Adipocyte (in vitro differentiated cells): ENCODE measurements around the gene NMS.
A peak's percentile ranks its signal among the peaks of the same experiment; 100 is the strongest.
"Not testable (repeated sequence)": the region's sequence is repeated elsewhere in the genome, so short reads cannot be mapped to it uniquely, and the experiment has no call there.

Experiments
- DNase-seq: peaks from one replicate; pipeline ENCODE4 v3.0.0-alpha.2; 2015; ENCODE audit warnings: low read depth
- H3K27me3 ChIP-seq: replicated peaks from 2 replicates; pipeline ENCODE4 v1.7.0; 2013; ENCODE audit warnings: mild to moderate bottlenecking, low read length, moderate library complexity; ENCODE audit not compliant: control insufficient read depth, insufficient read depth
- H3K36me3 ChIP-seq: 2 replicates; pipeline ENCODE4 v1.7.0; 2013; ENCODE audit warnings: low read length, mild to moderate bottlenecking, moderate library complexity; ENCODE audit not compliant: control insufficient read depth, insufficient read depth, severe bottlenecking
- H3K4me1 ChIP-seq: 2 replicates; pipeline ENCODE4 v1.7.0; 2013; ENCODE audit warnings: mild to moderate bottlenecking, low read length, moderate library complexity; ENCODE audit not compliant: control insufficient read depth, insufficient read depth
- H3K4me3 ChIP-seq: 2 replicates; pipeline ENCODE4 v1.7.0; 2013; ENCODE audit warnings: mild to moderate bottlenecking, low read length, moderate library complexity
- H3K9ac ChIP-seq: 2 replicates; pipeline ENCODE4 v1.7.0; 2013; ENCODE audit warnings: mild to moderate bottlenecking, low read length, moderate library complexity
- H3K9me3 ChIP-seq: 2 replicates; pipeline ENCODE4 v1.7.0; 2013; ENCODE audit warnings: mild to moderate bottlenecking, low read length, moderate library complexity; ENCODE audit not compliant: control insufficient read depth

NMS gene

DNA sequence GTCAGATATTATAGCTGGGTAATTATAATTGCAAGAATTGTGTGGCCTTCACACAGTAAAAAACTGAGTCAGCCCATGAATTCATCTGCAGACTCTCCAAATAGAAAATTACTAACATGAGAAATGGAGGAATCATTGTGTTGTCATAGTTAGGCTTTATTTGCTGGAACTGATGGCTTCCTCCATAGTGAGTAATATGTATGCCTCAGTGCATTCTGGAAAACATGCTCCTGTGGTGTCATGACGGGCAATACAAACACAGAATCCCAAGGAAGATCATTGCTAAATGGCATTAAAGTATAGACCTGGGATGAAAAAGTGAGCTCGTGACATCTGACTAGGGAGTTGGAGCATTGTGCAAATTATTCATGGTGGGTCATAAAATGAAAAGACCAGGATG, 23.6 kb upstream of the NMS start:
- no peaks in the 10 kb centered on the region for H3K27me3 ChIP-seq
- H3K9me3 ChIP-seq = peaks cover 2% of the 10 kb centered on the region
- H3K4me3 ChIP-seq = no peak overlapping the region
- no peaks in the 10 kb centered on the region for H3K36me3 ChIP-seq
- no peak for DNase-seq
- H3K9ac ChIP-seq = no peak overlapping the region
- no peaks in the 10 kb centered on the region for H3K4me1 ChIP-seq

DNA sequence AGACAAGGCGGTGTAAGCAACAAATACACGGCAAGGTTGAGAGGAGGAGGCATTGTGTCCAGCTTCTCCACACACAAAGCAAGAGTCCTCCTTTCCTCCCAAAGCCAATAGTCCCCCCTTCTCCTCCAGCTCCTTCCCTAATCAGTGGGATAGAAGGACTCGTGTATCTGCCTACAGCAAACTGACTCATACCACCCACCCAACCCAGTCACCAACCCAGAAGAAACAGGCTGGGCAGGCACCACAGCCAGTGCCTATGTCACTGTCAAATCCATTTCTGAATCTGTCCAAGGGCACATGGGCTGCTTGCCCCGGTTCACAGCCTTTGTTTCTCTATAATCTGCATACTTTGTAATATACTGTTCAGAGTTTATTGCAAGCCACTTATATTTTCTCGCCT, 19.2 kb upstream of the NMS start:
- H3K36me3 ChIP-seq = no peaks in the 10 kb centered on the region
- H3K27me3 ChIP-seq = no peaks in the 10 kb centered on the region
- no peak overlapping the region for H3K4me3 ChIP-seq
- no peak overlapping the region for H3K9ac ChIP-seq
- DNase-seq = no peak
- H3K4me1 ChIP-seq = no peaks in the 10 kb centered on the region
- no peaks in the 10 kb centered on the region for H3K9me3 ChIP-seq

DNA sequence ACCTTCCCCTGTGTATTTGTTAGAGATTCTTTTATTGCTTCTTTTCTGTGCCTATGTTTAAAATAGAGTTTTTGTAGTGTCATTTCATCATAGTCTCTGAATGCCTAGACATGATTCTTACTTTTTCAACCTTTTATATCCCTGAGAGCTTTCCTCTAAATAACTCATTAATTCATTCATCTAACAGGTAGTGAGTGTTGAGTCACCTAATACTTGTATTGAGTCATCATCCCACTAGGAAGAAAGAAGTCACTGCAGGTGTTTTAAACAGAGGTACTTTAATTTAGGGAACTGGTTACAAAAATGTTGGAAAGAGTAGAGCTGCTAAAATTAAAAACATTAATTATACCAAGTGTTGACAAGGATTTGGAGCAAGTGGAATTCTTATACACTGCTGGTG, 18.5 kb upstream of the NMS start:
- H3K27me3 ChIP-seq = no peaks in the 10 kb centered on the region
- no peaks in the 10 kb centered on the region for H3K36me3 ChIP-seq
- H3K9me3 ChIP-seq = peaks cover 3% of the 10 kb centered on the region
- H3K4me1 ChIP-seq = no peaks in the 10 kb centered on the region
- no peak for DNase-seq
- no peak overlapping the region for H3K9ac ChIP-seq
- H3K4me3 ChIP-seq = no peak overlapping the region

DNA sequence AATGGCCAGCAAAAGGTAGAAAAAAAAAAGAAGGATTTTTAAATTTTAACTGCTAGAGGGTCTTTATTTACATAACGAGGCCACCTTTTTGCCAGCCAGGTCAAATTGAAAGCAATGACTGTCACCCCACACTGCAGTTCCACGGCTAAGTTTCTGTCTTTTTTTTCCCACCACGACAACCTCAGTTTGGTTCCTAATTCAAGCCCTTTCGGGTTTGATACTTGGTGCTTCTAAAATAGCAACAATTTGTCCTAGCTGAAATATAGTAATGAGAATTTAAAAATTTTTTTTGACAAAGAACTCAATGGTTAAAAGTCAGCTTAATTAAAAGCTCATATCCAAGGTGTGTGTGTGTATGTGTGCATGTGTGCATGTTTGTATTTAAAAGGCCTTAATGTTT, 16.4 kb upstream of the NMS start:
- no peaks in the 10 kb centered on the region for H3K36me3 ChIP-seq
- no peak for DNase-seq

DNA sequence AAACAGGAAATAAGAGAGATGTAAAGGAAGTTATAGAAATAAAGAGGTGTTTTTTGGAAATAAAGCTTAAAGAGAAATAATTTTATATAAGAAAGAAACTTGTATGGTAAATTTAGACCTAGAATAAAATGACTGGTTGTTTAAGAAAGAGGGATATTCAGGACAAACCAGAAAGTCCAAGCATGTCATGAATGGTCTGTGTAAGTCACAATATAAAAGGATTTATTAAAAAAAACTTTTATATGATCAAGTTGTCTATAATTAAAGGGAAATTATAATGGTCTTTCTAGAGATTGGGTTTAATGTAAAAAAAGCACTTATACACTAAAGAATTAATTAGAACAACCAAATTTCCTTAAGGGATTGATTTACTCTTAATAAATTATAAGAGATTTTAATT, 13.9 kb upstream of the NMS start:
- H3K36me3 ChIP-seq, H3K4me1 ChIP-seq, H3K27me3 ChIP-seq, DNase-seq, H3K9ac ChIP-seq, H3K4me3 ChIP-seq: not testable (repeated sequence)
- peaks cover 17% of the 10 kb centered on the region for H3K9me3 ChIP-seq

More for the DNA sequence above, 16.4 kb upstream of the NMS start:
- Histone ChIP-seq H3K4me3 (no peak overlapping the region), H3K9ac (no peak overlapping the region), H3K4me1 (no peaks in the 10 kb centered on the region), H3K27me3 (no peaks in the 10 kb centered on the region), H3K9me3 (peaks cover 14% of the 10 kb centered on the region)

DNA sequence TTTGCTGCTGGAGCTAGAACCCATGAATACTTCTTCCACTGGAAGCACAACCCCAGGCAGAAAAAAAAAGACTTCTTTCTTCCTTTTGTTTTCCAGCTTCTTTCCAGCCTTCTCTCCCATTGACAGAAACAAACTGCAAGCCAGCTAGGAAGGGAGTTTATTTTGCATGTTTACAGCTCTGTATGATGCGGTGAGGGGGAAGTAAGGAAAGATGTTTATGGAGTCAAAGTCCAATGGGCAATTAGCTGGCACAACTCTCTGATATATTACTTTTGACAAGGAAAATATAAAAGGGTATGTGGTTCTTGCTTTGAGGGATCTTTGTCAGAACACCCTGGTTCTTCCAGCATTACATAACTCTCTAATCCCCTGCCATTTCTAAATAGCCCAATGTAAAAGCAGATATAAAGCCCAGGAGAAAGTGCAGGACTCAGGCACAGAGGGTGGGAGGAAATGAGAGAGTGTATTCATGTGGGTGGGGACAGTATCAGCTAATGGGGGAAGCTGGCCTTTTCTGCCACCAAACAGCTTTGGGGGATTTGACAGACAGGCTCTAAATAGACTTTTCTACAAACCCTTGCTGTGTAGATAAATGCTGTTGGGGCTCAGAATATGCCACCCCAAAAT, 9.3 kb upstream of the NMS start:
- Histone ChIP-seq H3K36me3 (no peaks in the 10 kb centered on the region), H3K4me1 (no peaks in the 10 kb centered on the region), H3K27me3 (no peaks in the 10 kb centered on the region), H3K9me3 (peaks cover 17% of the 10 kb centered on the region), H3K9ac (no peak overlapping the region), H3K4me3 (no peak overlapping the region)
- no peak for DNase-seq

DNA sequence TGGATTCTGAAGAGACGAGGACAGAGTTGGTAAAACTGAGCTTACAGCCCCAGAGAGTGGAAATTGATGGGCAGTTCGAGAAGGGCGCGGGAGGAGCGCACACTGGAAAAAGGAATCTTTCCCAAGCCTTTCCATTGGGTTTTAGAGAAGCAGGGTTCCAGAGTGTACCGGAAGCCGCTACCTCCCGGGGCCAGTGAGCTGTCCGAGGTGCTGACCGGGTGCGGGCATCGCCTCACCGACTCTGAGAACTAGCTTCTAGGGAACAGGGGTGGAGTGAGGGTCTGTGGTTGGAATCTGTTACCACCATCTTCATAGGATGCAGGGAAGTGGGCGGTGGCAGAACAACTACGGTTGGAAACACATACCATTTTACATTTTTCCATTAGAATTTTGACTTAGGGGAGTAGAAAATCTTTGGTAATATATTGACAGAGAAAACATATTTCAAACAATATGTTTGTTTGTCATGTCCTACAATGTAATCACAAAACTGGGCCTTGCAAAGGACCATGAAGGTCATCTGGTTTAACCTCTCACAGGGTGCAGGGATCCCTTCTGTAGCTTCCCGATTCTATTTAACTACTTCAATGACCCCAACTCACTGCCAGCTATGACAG, 724 bp downstream of the NMS start:
- no peaks in the 10 kb centered on the region for H3K9me3 ChIP-seq
- H3K4me3 ChIP-seq = no peak overlapping the region
- peak; percentile 14 for DNase-seq
- no peaks in the 10 kb centered on the region for H3K4me1 ChIP-seq
- no peak overlapping the region for H3K9ac ChIP-seq
- peaks cover 8% of the 10 kb centered on the region for H3K27me3 ChIP-seq
- no peaks in the 10 kb centered on the region for H3K36me3 ChIP-seq

DNA sequence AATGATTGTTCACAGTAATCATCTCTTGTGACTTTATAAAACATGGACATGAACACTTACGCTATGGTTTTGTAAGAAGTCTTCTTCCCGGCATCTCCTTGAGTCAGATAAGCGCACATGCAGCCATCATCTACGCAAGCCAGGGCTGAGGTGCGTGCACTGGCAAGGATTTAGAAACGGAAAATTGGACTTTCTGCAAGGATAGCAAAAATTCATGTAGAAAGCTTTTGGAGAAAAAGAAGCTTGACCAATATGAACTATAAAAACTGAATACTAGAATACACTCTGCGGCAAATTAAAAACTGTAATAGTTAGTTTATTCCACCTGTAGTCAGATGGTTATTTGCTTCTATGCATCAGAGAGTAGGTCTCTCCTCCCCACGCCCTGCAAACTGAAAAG, 6.3 kb downstream of the NMS start:
- no peak overlapping the region for H3K9ac ChIP-seq
- H3K4me3 ChIP-seq = no peak overlapping the region
- H3K36me3 ChIP-seq = no peaks in the 10 kb centered on the region
- DNase-seq = no peak
- no peaks in the 10 kb centered on the region for H3K4me1 ChIP-seq
- no peaks in the 10 kb centered on the region for H3K9me3 ChIP-seq
- peaks cover 10% of the 10 kb centered on the region for H3K27me3 ChIP-seq

DNA sequence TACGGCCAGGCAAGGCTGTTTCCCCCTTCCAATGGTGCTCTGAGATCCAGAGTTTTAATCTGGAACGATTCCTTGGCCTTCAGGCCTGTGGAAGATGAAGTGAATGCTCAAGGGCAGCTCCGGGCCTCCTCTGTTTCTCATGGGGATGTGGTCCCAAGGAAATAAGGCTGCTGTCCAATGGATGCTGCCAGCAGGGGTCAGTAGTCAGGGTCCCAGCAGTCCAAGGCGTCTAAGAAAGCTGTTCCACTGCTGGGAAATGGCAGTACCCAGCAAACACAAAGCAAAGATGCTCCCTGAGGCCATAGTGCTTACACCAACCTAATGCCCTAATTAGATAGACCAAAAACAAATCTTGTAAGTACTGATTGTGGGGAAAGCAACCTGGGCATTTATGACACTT, 12.5 kb downstream of the NMS start:
- Histone ChIP-seq H3K4me3 (no peak overlapping the region), H3K9ac (no peak overlapping the region), H3K4me1 (no peaks in the 10 kb centered on the region), H3K9me3 (no peaks in the 10 kb centered on the region), H3K36me3 (no peaks in the 10 kb centered on the region), H3K27me3 (peaks cover 8% of the 10 kb centered on the region)
- DNase-seq = no peak

DNA sequence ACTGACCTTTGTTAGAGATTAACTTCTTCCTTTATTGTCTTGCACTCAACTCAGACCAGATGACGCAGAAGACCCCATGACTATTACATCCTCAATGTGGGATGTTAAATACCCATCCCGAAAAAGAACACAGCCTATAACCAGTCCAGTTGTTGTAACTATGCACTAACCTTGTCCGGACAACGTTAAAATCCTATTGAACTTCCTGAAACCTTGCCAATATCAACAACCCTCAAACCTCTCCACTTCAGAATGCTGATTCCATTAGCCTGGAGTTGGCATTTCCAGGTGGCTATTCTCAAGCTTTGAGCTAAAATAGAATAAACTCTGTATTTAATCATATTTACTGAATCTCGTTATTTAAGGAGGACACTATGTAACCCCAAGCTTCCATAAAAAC, 13.6 kb downstream of the NMS start:
- no peak overlapping the region for H3K9ac ChIP-seq
- no peaks in the 10 kb centered on the region for H3K36me3 ChIP-seq
- DNase-seq = no peak
- no peaks in the 10 kb centered on the region for H3K4me1 ChIP-seq
- no peaks in the 10 kb centered on the region for H3K9me3 ChIP-seq
- H3K4me3 ChIP-seq = no peak overlapping the region
- H3K27me3 ChIP-seq = peaks cover 4% of the 10 kb centered on the region

DNA sequence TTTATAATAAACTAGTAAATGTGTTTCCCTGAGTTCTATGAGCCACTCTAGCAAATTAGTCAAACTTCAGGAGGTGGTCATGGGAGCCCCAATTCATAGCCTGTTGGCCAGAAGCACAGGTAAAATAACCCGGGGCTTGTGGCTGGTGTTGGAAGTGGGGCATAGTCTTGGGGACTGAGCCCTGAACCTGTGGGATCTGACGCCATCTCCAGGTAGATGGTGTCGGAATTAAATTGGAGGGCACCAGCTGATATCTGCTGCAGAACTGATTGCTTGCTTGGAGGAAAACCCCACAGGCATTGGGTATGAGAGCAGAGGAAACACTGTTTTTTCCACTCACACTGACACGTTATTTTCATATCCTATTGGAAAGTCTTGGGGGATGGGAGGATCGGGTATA, 14.1 kb downstream of the NMS start:
- Histone ChIP-seq H3K27me3 (peaks cover under 1% of the 10 kb centered on the region), H3K9me3 (no peaks in the 10 kb centered on the region), H3K36me3 (no peaks in the 10 kb centered on the region), H3K4me1 (no peaks in the 10 kb centered on the region), H3K9ac (no peak overlapping the region), H3K4me3 (no peak overlapping the region)
- DNase-seq = no peak

DNA sequence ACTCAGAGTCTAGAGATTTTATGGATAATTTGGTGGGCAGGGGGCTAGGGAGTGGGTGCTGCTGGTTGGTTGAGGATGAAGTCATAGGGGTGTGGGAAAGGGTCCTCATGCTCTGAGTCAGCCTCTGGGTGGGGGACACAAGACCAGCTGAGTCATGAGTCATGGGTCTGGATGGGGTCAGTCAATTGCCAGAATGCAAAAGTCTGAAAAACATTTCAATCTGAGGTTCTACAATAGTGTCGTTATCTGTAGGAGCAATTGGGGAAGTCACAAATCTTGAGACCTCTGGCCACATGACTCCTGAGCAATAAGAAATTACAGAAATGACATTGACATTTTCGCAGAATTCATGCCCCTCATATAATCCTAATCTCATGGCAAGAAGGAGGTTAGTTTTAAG, 15.1 kb downstream of the NMS start:
- Histone ChIP-seq H3K4me1 (no peaks in the 10 kb centered on the region), H3K4me3 (no peak overlapping the region), H3K36me3 (no peaks in the 10 kb centered on the region), H3K27me3 (no peaks in the 10 kb centered on the region), H3K9ac (no peak overlapping the region), H3K9me3 (no peaks in the 10 kb centered on the region)
- no peak for DNase-seq
